H1 (cell line): ENCODE results near the gene ARHGEF28. TPM values are rescaled to one million over a fixed set of nuclear protein-coding genes. Genes with fewer than 3 reads are reported as not detected.

Experiments
- CTCF ChIA-PET: fragments of 300-600 bp; sonication (Branson Sonifier 250); formaldehyde crosslinking; loops from one replicate; lab custom pipeline; 2021; ENCODE audit not compliant: partially characterized antibody; lab: Charles Lee
- POLR2A ChIA-PET: fragments of 300-600 bp; sonication (Branson Sonifier 250); formaldehyde crosslinking; loops from one replicate; lab custom pipeline; 2021; ENCODE audit warnings: inconsistent platforms; ENCODE audit not compliant: partially characterized antibody; lab: Charles Lee
- DNase-seq, 2 experiments: peaks; one replicate each; pipeline versions ENCODE4 v3.0.0 to v3.0.0-alpha.2; 2010 to 2022; ENCODE audit warnings: low spot score in 2 of 2, low read depth in 1 of 2, mixed read lengths in 1 of 2
- FAIRE-seq: peaks from 2 replicates; lab custom pipeline; 2011; peaks lifted over from hg19 to GRCh38; lab: Jason Lieb, UNC
- H2AFZ ChIP-seq: 2 replicates; pipeline ENCODE4 v1.8.1; 2012; ENCODE audit warnings: low read length, inconsistent platforms
- H2AK5ac ChIP-seq: 2 replicates; pipeline ENCODE4 v1.6.1; 2013; ENCODE audit warnings: low read depth, low read length
- H2BK120ac ChIP-seq: replicated peaks from 2 replicates; pipeline ENCODE3; 2013; ENCODE audit warnings: low read depth, low read length, inconsistent platforms
- H2BK12ac ChIP-seq: 2 replicates; pipeline ENCODE4 v1.6.1; 2013; ENCODE audit warnings: low read depth, low read length
- H2BK15ac ChIP-seq: 2 replicates; pipeline ENCODE4 v1.6.1; 2013; ENCODE audit warnings: low read length
- H2BK20ac ChIP-seq: 2 replicates; pipeline ENCODE4 v1.6.1; 2013; ENCODE audit warnings: low read length
- H2BK5ac ChIP-seq: 2 replicates; pipeline ENCODE4 v1.6.1; 2013; ENCODE audit warnings: low read depth, low read length
- H3K14ac ChIP-seq: 2 replicates; pipeline ENCODE4 v1.6.1; 2013; ENCODE audit warnings: inconsistent platforms; ENCODE audit not compliant: insufficient read length
- H3K18ac ChIP-seq: 2 replicates; pipeline ENCODE4 v1.6.1; 2013; ENCODE audit warnings: low read length; ENCODE audit errors: extremely low read depth
- H3K23ac ChIP-seq: 2 replicates; pipeline ENCODE4 v1.6.1; 2013; ENCODE audit warnings: inconsistent platforms; ENCODE audit not compliant: insufficient read length
- H3K23me2 ChIP-seq: 2 replicates; pipeline ENCODE4 v1.6.1; 2013; ENCODE audit warnings: low read depth, low read length
- H3K27ac ChIP-seq: 2 replicates; pipeline ENCODE4 v1.6.1; 2011; ENCODE audit warnings: low read depth, low read length, inconsistent platforms
- H3K27me3 ChIP-seq, 4 experiments: replicated peaks in 1 of 4; 1 replicate in 1 of 4; 2 replicates in 3 of 4; pipeline versions ENCODE4 v1.6.1 to v1.8.1; 2011 to 2013; ENCODE audit warnings: low read length in 3 of 4, mild to moderate bottlenecking in 3 of 4, inconsistent platforms in 2 of 4, mixed read lengths in 2 of 4, moderate library complexity in 1 of 4; ENCODE audit not compliant: control insufficient read depth in 3 of 4, insufficient read depth in 3 of 4; ENCODE audit errors: extremely low read depth in 1 of 4
- H3K36me3 ChIP-seq, 4 experiments: 2 replicates each; pipeline versions ENCODE4 v1.6.1 to v1.8.1; 2011 to 2013; ENCODE audit warnings: mild to moderate bottlenecking in 4 of 4, low read length in 3 of 4, moderate library complexity in 2 of 4, control low read depth in 1 of 4, inconsistent platforms in 1 of 4; ENCODE audit not compliant: insufficient read depth in 4 of 4, control insufficient read depth in 2 of 4
- H3K4ac ChIP-seq: replicated peaks from 2 replicates; pipeline ENCODE3; 2013; ENCODE audit warnings: low read length, low read depth, mixed read lengths, inconsistent platforms; ENCODE audit not compliant: insufficient read length
- H3K4me1 ChIP-seq, 4 experiments: replicated peaks in 1 of 4; 1 replicate in 1 of 4; 2 replicates in 3 of 4; pipeline versions ENCODE4 v1.6.1 to v1.8.1; 2011 to 2013; ENCODE audit warnings: low read length in 3 of 4, inconsistent platforms in 2 of 4, mixed read lengths in 1 of 4; ENCODE audit not compliant: insufficient read depth in 4 of 4, control insufficient read depth in 3 of 4
- H3K4me2 ChIP-seq, 2 experiments: 2 replicates each; pipeline versions ENCODE4 v1.6.1 to v1.8.1; 2011 to 2013; ENCODE audit warnings: low read depth in 2 of 2, low read length in 2 of 2, control low read depth in 1 of 2, inconsistent platforms in 1 of 2, mild to moderate bottlenecking in 1 of 2; ENCODE audit not compliant: insufficient read depth in 1 of 2
- H3K4me3 ChIP-seq, 4 experiments: fragments of 200-600, 300-600 bp in 1 of 4; sonication (generic), shearing (Covaris generic), sonication (Bioruptor Twin) in 1 of 4; 2 replicates each; pipeline versions ENCODE4 v1.5.1 to v1.8.1; 2011 to 2016; ENCODE audit warnings: low read length in 4 of 4, low read depth in 3 of 4, control low read depth in 2 of 4, inconsistent platforms in 2 of 4, mild to moderate bottlenecking in 2 of 4, mixed read lengths in 1 of 4, moderate library complexity in 1 of 4; ENCODE audit not compliant: insufficient read depth in 2 of 4; ENCODE audit errors: extremely low read depth in 1 of 4
- H3K56ac ChIP-seq: replicated peaks from 2 replicates; pipeline ENCODE3; 2013; ENCODE audit warnings: low read depth, mild to moderate bottlenecking, mixed read lengths, low read length, inconsistent platforms; ENCODE audit not compliant: insufficient read length
- H3K79me1 ChIP-seq: 2 replicates; pipeline ENCODE4 v1.6.1; 2013; ENCODE audit warnings: low read depth, low read length, control low read depth
- H3K79me2 ChIP-seq, 2 experiments: 2 replicates each; pipeline versions ENCODE4 v1.6.1 to v1.8.1; 2012 to 2013; ENCODE audit warnings: low read length in 2 of 2, mild to moderate bottlenecking in 2 of 2, inconsistent platforms in 1 of 2; ENCODE audit not compliant: insufficient read depth in 2 of 2, control insufficient read depth in 1 of 2
- H3K9ac ChIP-seq, 4 experiments: replicated peaks in 1 of 4; 1 replicate in 1 of 4; 2 replicates in 3 of 4; pipeline versions ENCODE4 v1.6.1 to v1.8.1; 2011 to 2013; ENCODE audit warnings: low read depth in 3 of 4, low read length in 3 of 4, control low read depth in 2 of 4, mild to moderate bottlenecking in 2 of 4, moderate library complexity in 2 of 4, inconsistent platforms in 1 of 4; ENCODE audit errors: extremely low read depth in 1 of 4
- H3K9me3 ChIP-seq, 2 experiments: 2 replicates each; pipeline versions ENCODE4 v1.6.1 to v1.8.1; 2012 to 2013; ENCODE audit warnings: mild to moderate bottlenecking in 2 of 2, moderate library complexity in 2 of 2, control low read depth in 1 of 2, inconsistent platforms in 1 of 2, low read depth in 1 of 2, low read length in 1 of 2, mixed read lengths in 1 of 2; ENCODE audit not compliant: insufficient read depth in 2 of 2
- H4K20me1 ChIP-seq, 2 experiments: replicated peaks in 1 of 2; 2 replicates each; pipeline versions ENCODE3 to v1.8.1; 2011 to 2013; ENCODE audit warnings: inconsistent platforms in 2 of 2, low read length in 2 of 2, mild to moderate bottlenecking in 1 of 2; ENCODE audit not compliant: insufficient read depth in 2 of 2, control insufficient read depth in 1 of 2
- H4K5ac ChIP-seq: 2 replicates; pipeline ENCODE4 v1.6.1; 2013; ENCODE audit warnings: low read length, low read depth, mixed read lengths, inconsistent platforms; ENCODE audit not compliant: insufficient read length
- H4K8ac ChIP-seq: 2 replicates; pipeline ENCODE4 v1.8.0; 2013; ENCODE audit warnings: mild to moderate bottlenecking, moderate library complexity, low read length, inconsistent platforms; ENCODE audit not compliant: insufficient read depth; ENCODE audit errors: extremely low read depth
- H4K91ac ChIP-seq: replicated peaks from 2 replicates; pipeline ENCODE3; 2013; ENCODE audit warnings: low read length, mixed read lengths, inconsistent platforms; ENCODE audit not compliant: insufficient read length
- CBX8 ChIP-seq: fragments of 300-800, 300-1000 bp; sonication (generic); IDR thresholded peaks from 2 replicates; pipeline ENCODE4 v1.7.1; 2016; ENCODE audit warnings: low read depth, low read length, borderline replicate concordance
- JUND ChIP-seq: IDR thresholded peaks from 2 replicates; pipeline ENCODE4 v1.6.1; 2011; ENCODE audit warnings: mild to moderate bottlenecking, improper control_type of control experiment, low read length
- KDM1A ChIP-seq: fragments of 200-600, 300-600 bp; sonication (generic); IDR thresholded peaks from 2 replicates; pipeline ENCODE4 v1.7.1; 2016; ENCODE audit warnings: mild to moderate bottlenecking, low read length, borderline replicate concordance
- NRF1 ChIP-seq: IDR thresholded peaks from 2 replicates; pipeline ENCODE4 v1.6.1; 2011; ENCODE audit warnings: mild to moderate bottlenecking, low read depth, low read length, improper control_type of control experiment
- SAP30 ChIP-seq: fragments of 300-600 bp; sonication (generic); IDR thresholded peaks from 2 replicates; pipeline ENCODE4 v1.7.1; 2012; ENCODE audit warnings: low read length, moderate library complexity, mild to moderate bottlenecking, inconsistent platforms; ENCODE audit not compliant: insufficient read depth, insufficient replicate concordance
- SIRT6 ChIP-seq: IDR thresholded peaks from one replicate; pipeline ENCODE4 v1.7.1; 2012; ENCODE audit warnings: low read length, inconsistent platforms
- YY1 ChIP-seq: IDR thresholded peaks from 2 replicates; pipeline ENCODE4 v1.6.1; 2011; ENCODE audit warnings: low read depth, mild to moderate bottlenecking, low read length
- ZNF274 ChIP-seq: IDR thresholded peaks from 2 replicates; pipeline ENCODE4 v1.7.0; 2012; ENCODE audit warnings: low read length, borderline replicate concordance; ENCODE audit errors: extremely low read depth
- WGBS, 2 experiments: shearing (Covaris generic) in 1 of 2; methylation state at CpG; one replicate each; pipeline versions ENCODE4 v1.1.6 to v1.1.7; 2013 to 2015; ENCODE audit warnings: low lambda C conversion rate in 2 of 2, mixed read lengths in 2 of 2, inconsistent platforms in 1 of 2, low coverage in 1 of 2, missing lambda C conversion rate in 1 of 2; ENCODE audit not compliant: insufficient replicate concordance in 2 of 2, insufficient coverage in 1 of 2, insufficient read length in 1 of 2; ENCODE audit errors: extremely low coverage in 1 of 2, missing lambda C conversion rate in 1 of 2; 5-methylcytosine and 5-hydroxymethylcytosine counted together
- polyA plus RNA-seq, 7 experiments: library from polyadenylated mRNA; depleted of rRNA in 3 of 7; stranded (reverse) in 5 of 7; unstranded in 2 of 7; fragments of >200 nt in 5 of 7; fragments of 200-250 nt in 2 of 7; gene quantifications; 1 replicate in 5 of 7; 2 replicates in 1 of 7; 4 replicates in 1 of 7; pipeline versions ENCODE4 v1.2.1 to v1.2.3, GENCODE V29; 2011 to 2013; ENCODE audit warnings: missing spikeins in 2 of 7, mixed read lengths in 2 of 7
- total RNA-seq: library from RNA; stranded (reverse); fragmentation: NEBNext Ultra II Directional; extraction: Animal tissue kit (Norgen Biotek cat#: 25700); gene quantifications from 2 replicates; pipeline ENCODE4 v1.2.1, GENCODE V29; 2021
- TF ChIP-seq, protein P1 (sequence below): IDR thresholded peaks from 2 replicates; pipeline ENCODE4 v1.6.1; 2012; ENCODE audit warnings: inconsistent platforms
- TF ChIP-seq, protein P2 (sequence below), 3 experiments: IDR thresholded peaks; 1 replicate in 2 of 3; 2 replicates in 1 of 3; pipeline versions ENCODE4 v1.5.1 to v1.6.1; 2011; ENCODE audit warnings: low read length in 3 of 3, mild to moderate bottlenecking in 3 of 3, inconsistent platforms in 2 of 3, low read depth in 1 of 3, moderate library complexity in 1 of 3; ENCODE audit not compliant: insufficient read depth in 1 of 3; ENCODE audit errors: control extremely low read depth in 1 of 3

ARHGEF28 gene
- total and polyA plus RNA-seq, 2 of the 8 experiments (the other 6 are each of a cell fraction or from before 2014, with no cell fraction given), result 0.33 to 1.0 TPM

DNA sequence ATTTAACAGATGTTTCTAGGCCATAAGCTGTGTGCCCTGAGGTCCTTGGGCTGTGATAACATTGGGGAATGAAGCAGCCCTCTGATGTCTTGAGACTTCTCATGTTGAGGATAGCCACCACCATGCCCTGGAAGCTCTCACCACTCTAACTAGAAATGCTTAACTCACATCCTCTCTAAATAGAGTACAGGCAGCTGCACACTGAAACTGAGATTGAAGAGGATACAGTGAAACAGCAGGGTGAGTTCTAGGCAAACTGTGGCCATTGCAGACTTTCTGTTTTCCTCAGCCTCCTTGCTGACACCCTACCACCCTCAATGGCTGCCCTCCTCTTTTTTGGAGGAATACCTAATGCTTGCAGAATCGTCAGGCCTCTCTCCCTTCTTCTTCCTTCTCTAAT, 38.1 kb upstream of the ARHGEF28 start:
- no peak overlapping the region for H4K5ac ChIP-seq
- H3K23ac ChIP-seq, result no peak overlapping the region
- H3K79me1 ChIP-seq, result no peaks in the 10 kb centered on the region
- H3K18ac ChIP-seq, result no peak overlapping the region
- DNase-seq, result no peak
- H3K9me3 ChIP-seq, result no peaks in the 10 kb centered on the region
- H2BK5ac ChIP-seq, result no peak overlapping the region
- no peak overlapping the region for H3K4ac ChIP-seq
- no peak overlapping the region for H3K27ac ChIP-seq
- ChIA-PET POLR2A (no interaction called here), CTCF (interaction anchor here (1.0 to 9.5 kb wide), 4 partner anchors 9 to 205 kb away, joined by 3 to 254 read pairs (median 22); no protein-coding TSS in a partner anchor)
- H3K4me2 ChIP-seq, result no peak overlapping the region
- no peaks in the 10 kb centered on the region for H3K79me2 ChIP-seq
- no peak overlapping the region for H2AK5ac ChIP-seq
- H4K91ac ChIP-seq, result no peak overlapping the region
- FAIRE-seq, result no peak
- WGBS, 2 experiments, result 92% methylated on average over 1 of the region's 1 CpG; no CpG with 5 or more reads in 1 of the 2 experiments
- no peak overlapping the region for H3K56ac ChIP-seq
- H4K8ac ChIP-seq, result no peak overlapping the region
- no peak overlapping the region for H2BK15ac ChIP-seq
- H2BK12ac ChIP-seq, result no peak overlapping the region
- H2AFZ ChIP-seq, result no peak overlapping the region
- no peaks in the 10 kb centered on the region for H3K27me3 ChIP-seq
- H3K23me2 ChIP-seq, result no peaks in the 10 kb centered on the region
- no peaks in the 10 kb centered on the region for H3K4me1 ChIP-seq
- H3K36me3 ChIP-seq, result peaks cover 0 to 1% (median 0%) of the 10 kb centered on the region in 4 experiments; a peak in 1 of 8 replicates
- no peak overlapping the region for H3K4me3 ChIP-seq
- no peak overlapping the region for H3K9ac ChIP-seq
- no peak overlapping the region for H2BK20ac ChIP-seq
- H2BK120ac ChIP-seq, result no peak overlapping the region
- no peak overlapping the region for H3K14ac ChIP-seq
- peaks cover 0 to 4% of the 10 kb centered on the region in 2 experiments for H4K20me1 ChIP-seq
- TF ChIP-seq, protein P1, sequence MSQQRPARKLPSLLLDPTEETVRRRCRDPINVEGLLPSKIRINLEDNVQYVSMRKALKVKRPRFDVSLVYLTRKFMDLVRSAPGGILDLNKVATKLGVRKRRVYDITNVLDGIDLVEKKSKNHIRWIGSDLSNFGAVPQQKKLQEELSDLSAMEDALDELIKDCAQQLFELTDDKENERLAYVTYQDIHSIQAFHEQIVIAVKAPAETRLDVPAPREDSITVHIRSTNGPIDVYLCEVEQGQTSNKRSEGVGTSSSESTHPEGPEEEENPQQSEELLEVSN, result no peak
- TF ChIP-seq NRF1 (no peak), JUND (no peak), KDM1A (no peak), ZNF274 (no peak), SAP30 (no peak), YY1 (no peak), CBX8 (no peak), SIRT6 (no peak)
- TF ChIP-seq, protein P2, sequence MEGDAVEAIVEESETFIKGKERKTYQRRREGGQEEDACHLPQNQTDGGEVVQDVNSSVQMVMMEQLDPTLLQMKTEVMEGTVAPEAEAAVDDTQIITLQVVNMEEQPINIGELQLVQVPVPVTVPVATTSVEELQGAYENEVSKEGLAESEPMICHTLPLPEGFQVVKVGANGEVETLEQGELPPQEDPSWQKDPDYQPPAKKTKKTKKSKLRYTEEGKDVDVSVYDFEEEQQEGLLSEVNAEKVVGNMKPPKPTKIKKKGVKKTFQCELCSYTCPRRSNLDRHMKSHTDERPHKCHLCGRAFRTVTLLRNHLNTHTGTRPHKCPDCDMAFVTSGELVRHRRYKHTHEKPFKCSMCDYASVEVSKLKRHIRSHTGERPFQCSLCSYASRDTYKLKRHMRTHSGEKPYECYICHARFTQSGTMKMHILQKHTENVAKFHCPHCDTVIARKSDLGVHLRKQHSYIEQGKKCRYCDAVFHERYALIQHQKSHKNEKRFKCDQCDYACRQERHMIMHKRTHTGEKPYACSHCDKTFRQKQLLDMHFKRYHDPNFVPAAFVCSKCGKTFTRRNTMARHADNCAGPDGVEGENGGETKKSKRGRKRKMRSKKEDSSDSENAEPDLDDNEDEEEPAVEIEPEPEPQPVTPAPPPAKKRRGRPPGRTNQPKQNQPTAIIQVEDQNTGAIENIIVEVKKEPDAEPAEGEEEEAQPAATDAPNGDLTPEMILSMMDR (IDR thresholded peaks at IDR 0.05; ENCODE audit: control extremely low read depth in 1 of 3, insufficient read depth in 1 of 3, low read depth in 1 of 3, low read length in 3 of 3), result no peak
